HepG2 (cell line): ENCODE data around the gene SLC25A22. TPM values are rescaled to one million over a fixed set of nuclear protein-coding genes. Genes with fewer than 3 reads are reported as not detected.

Source experiments
- ATAC-seq: fragments of 200-7000 bp; cut with Tn5 transposase; 3 replicates; pipeline ENCODE4 v1.9.1; 2020; ENCODE audit warnings: mild to moderate bottlenecking, moderate library complexity
- BruUV-seq: library from RNA; stranded (reverse); fragments of 400-500 nt; replicated peaks from 2 replicates; lab custom pipeline; 2021; lab: Mats Ljungman, UMichigan
- CTCF ChIA-PET: fragments of 300-600 bp; formaldehyde crosslinking; extraction: SDS; loops from one replicate; lab custom pipeline; 2021; ENCODE audit warnings: low total read pairs, inconsistent platforms, low intra/inter-chr PET ratio; lab: Yijun Ruan, JAX
- POLR2A ChIA-PET: fragments of 350-600 bp; sonication (Branson Sonifier 250); formaldehyde crosslinking; loops from one replicate; lab custom pipeline; 2020; ENCODE audit warnings: antibody characterized with exemption, inconsistent platforms; lab: Yijun Ruan, JAX
- DNase-seq: peaks from one replicate; pipeline ENCODE4 v3.0.0-alpha.2; 2015; ENCODE audit warnings: low spot score
- FAIRE-seq: peaks from 3 replicates; lab custom pipeline; 2011; peaks lifted over from hg19 to GRCh38; lab: Jason Lieb, UNC
- H2AFZ ChIP-seq: one replicate; pipeline ENCODE4 v1.6.1; 2011; ENCODE audit warnings: low read length, inconsistent platforms
- H3K27ac ChIP-seq: fragments of 300-600 bp; 3 replicates; pipeline ENCODE4 v1.8.0; 2011; ENCODE audit warnings: mixed run types, mild to moderate bottlenecking, mixed read lengths, low read length, inconsistent platforms; ENCODE audit not compliant: insufficient read depth; ENCODE audit errors: extremely low read length
- H3K27me3 ChIP-seq, 2 experiments: fragments of 200-600 bp in 1 of 2; 2 replicates in 1 of 2; 3 replicates in 1 of 2; pipeline versions ENCODE4 v1.6.0 to v1.8.0; 2011; ENCODE audit warnings: low read length in 2 of 2, mild to moderate bottlenecking in 2 of 2, moderate library complexity in 2 of 2, inconsistent platforms in 1 of 2; ENCODE audit not compliant: insufficient read depth in 2 of 2, control insufficient read depth in 1 of 2
- H3K36me3 ChIP-seq, 2 experiments: fragments of 200-600 bp in 1 of 2; replicated peaks in 1 of 2; 2 replicates in 1 of 2; 3 replicates in 1 of 2; pipeline versions ENCODE4 v1.5.1 to v1.8.0; 2011; ENCODE audit warnings: low read length in 2 of 2, inconsistent platforms in 1 of 2; ENCODE audit not compliant: insufficient read depth in 2 of 2, control insufficient read depth in 1 of 2
- H3K4me1 ChIP-seq: 2 replicates; pipeline ENCODE4 v1.5.1; 2012; ENCODE audit warnings: low read length, inconsistent platforms; ENCODE audit not compliant: insufficient read depth
- H3K4me2 ChIP-seq: 2 replicates; pipeline ENCODE4 v1.6.0; 2011; ENCODE audit warnings: low read depth, low read length, inconsistent platforms
- H3K4me3 ChIP-seq, 3 experiments: fragments of 200-600 bp in 1 of 3; sonication (generic), shearing (Covaris generic) in 1 of 3; replicated peaks in 1 of 3; 2 replicates each; pipeline ENCODE4 v1.5.1; 2011 to 2016; ENCODE audit warnings: low read length in 3 of 3, inconsistent platforms in 2 of 3, low read depth in 2 of 3, mild to moderate bottlenecking in 2 of 3, control low read depth in 1 of 3, mixed read lengths in 1 of 3; ENCODE audit not compliant: insufficient read depth in 1 of 3
- H3K79me2 ChIP-seq: one replicate; pipeline ENCODE4 v1.6.1; 2011; ENCODE audit warnings: low read length, inconsistent platforms; ENCODE audit not compliant: insufficient read depth
- H3K9ac ChIP-seq: 2 replicates; pipeline ENCODE4 v1.6.0; 2011; ENCODE audit warnings: mild to moderate bottlenecking, low read depth, low read length, inconsistent platforms; ENCODE audit not compliant: insufficient read depth
- H3K9me3 ChIP-seq: 2 replicates; pipeline ENCODE4 v1.5.1; 2012; ENCODE audit warnings: mild to moderate bottlenecking, low read length
- H4K20me1 ChIP-seq: 2 replicates; pipeline ENCODE4 v1.6.0; 2011; ENCODE audit warnings: inconsistent platforms, mild to moderate bottlenecking, low read length, moderate library complexity; ENCODE audit not compliant: insufficient read depth
- AGO2 ChIP-seq: fragments of 200-400 bp; formaldehyde crosslinking; optimal IDR thresholded peaks from 2 replicates; pipeline ENCODE3; 2017; ENCODE audit warnings: mild to moderate bottlenecking, low read depth, low read length, moderate library complexity
- ASH2L ChIP-seq: fragments of 300-600, 200-600 bp; sonication (generic); IDR thresholded peaks from 2 replicates; pipeline ENCODE4 v1.7.0; 2017; ENCODE audit warnings: low read depth, mild to moderate bottlenecking, moderate library complexity, mixed read lengths, low read length; ENCODE audit not compliant: insufficient read length
- CBX1 ChIP-seq: IDR thresholded peaks from one replicate; pipeline ENCODE4 v1.6.1; 2016; ENCODE audit warnings: antibody characterized with exemption, low read depth
- CTCF ChIP-seq: sonication (generic); formaldehyde crosslinking; IDR thresholded peaks from 2 replicates; pipeline ENCODE4 v1.5.0; 2020; ENCODE audit warnings: mild to moderate bottlenecking, missing genetic modification reagents, moderate library complexity
- ELF4 ChIP-seq: sonication (generic); formaldehyde crosslinking; IDR thresholded peaks from 2 replicates; pipeline ENCODE4 v1.5.0; 2020; ENCODE audit warnings: missing genetic modification reagents, mild to moderate bottlenecking, moderate library complexity, borderline replicate concordance
- HNRNPL ChIP-seq: fragments of 200-400 bp; formaldehyde crosslinking; IDR thresholded peaks from 2 replicates; pipeline ENCODE4 v1.6.1; 2017; ENCODE audit warnings: mild to moderate bottlenecking, low read depth, low read length
- JARID2 ChIP-seq: sonication (generic); formaldehyde crosslinking; IDR thresholded peaks from 2 replicates; pipeline ENCODE4 v1.8.1; 2023; ENCODE audit warnings: missing genetic modification reagents, inconsistent platforms; ENCODE audit not compliant: insufficient replicate concordance
- MAFG ChIP-seq: sonication (generic); formaldehyde crosslinking; IDR thresholded peaks from 2 replicates; pipeline ENCODE4 v1.5.1; 2020; ENCODE audit warnings: mild to moderate bottlenecking, missing genetic modification reagents
- MAX ChIP-seq: IDR thresholded peaks from 2 replicates; pipeline ENCODE4 v1.6.1; 2012; ENCODE audit warnings: inconsistent platforms
- MYC ChIP-seq: sonication (generic); formaldehyde crosslinking; IDR thresholded peaks from 2 replicates; pipeline ENCODE4 v1.9.0; 2021; ENCODE audit warnings: missing genetic modification reagents, borderline replicate concordance
- RFX5 ChIP-seq: IDR thresholded peaks from 2 replicates; pipeline ENCODE4 v1.6.1; 2011; ENCODE audit warnings: low read depth, low read length, improper control_type of control experiment
- SSRP1 ChIP-seq: IDR thresholded peaks from 2 replicates; pipeline ENCODE4 v1.6.1; 2016; ENCODE audit warnings: control low read depth
- STAG1 ChIP-seq: sonication (generic); formaldehyde crosslinking; IDR thresholded peaks from 2 replicates; pipeline ENCODE4 v1.4.0; 2020; ENCODE audit warnings: missing genetic modification reagents
- ZNF501 ChIP-seq: sonication (generic); formaldehyde crosslinking; IDR thresholded peaks from 2 replicates; pipeline ENCODE4 v1.5.1; 2020; ENCODE audit warnings: mild to moderate bottlenecking, moderate library complexity, missing genetic modification reagents
- ZNF687 ChIP-seq: sonication (generic); formaldehyde crosslinking; IDR thresholded peaks from 2 replicates; pipeline ENCODE4 v1.5.1; 2020; ENCODE audit warnings: mild to moderate bottlenecking, missing genetic modification reagents, moderate library complexity
- ZNF768 ChIP-seq: sonication (generic); formaldehyde crosslinking; IDR thresholded peaks from 2 replicates; pipeline ENCODE4 v1.4.0; 2020; ENCODE audit warnings: missing genetic modification reagents
- WGBS: methylation state at CpG from one replicate; pipeline ENCODE4 v1.1.6; 2017; ENCODE audit warnings: low lambda C conversion rate; 5-methylcytosine and 5-hydroxymethylcytosine counted together
- in situ Hi-C: cut with HindIII; loops from 2 replicates; pipeline ENCODE4 v1.10.0; 2017; ENCODE audit warnings: low pct_unique_long_range_greater_than_20kb; ENCODE audit not compliant: extremely low pct_ligation_motif_present
- intact Hi-C: fragments of 100-400 bp; cut with micrococcal nuclease; formaldehyde crosslinking; loops from one replicate; pipeline ENCODE4 v1.10.0; 2022; ENCODE audit not compliant: unreplicated experiment
- polyA plus RNA-seq, 8 experiments: library from polyadenylated mRNA; depleted of rRNA in 3 of 8; stranded (reverse) in 7 of 8; unstranded in 1 of 8; fragments of >200 nt; fragmentation: Illumina TruSeq in 4 of 8; extraction: Trizol in 4 of 8; gene quantifications; 2 replicates each; pipeline versions ENCODE4 v1.2.1 to v1.2.3, GENCODE V29; 2011 to 2016; ENCODE audit warnings: low read depth in 4 of 8, missing spikeins in 1 of 8, mixed read lengths in 1 of 8; ENCODE audit not compliant: insufficient read depth in 1 of 8
- total RNA-seq, 5 experiments: library from RNA; depleted of rRNA; stranded (reverse); fragments of >200 nt; fragmentation: Illumina TruSeq; extraction: Trizol; gene quantifications; 2 replicates each; pipeline ENCODE4 v1.2.3, GENCODE V29; 2016; ENCODE audit warnings: low read depth in 1 of 5

Gene SLC25A22
- total and polyA plus RNA-seq, 2 of the 13 experiments (the other 11 are each of a cell fraction or from before 2014, with no cell fraction given) = 12.4 to 19.2 TPM

- H4K20me1 ChIP-seq = peaks cover 9% of the 10 kb centered on the region; the same call in 1 of the 2 replicates
- H3K27ac ChIP-seq = no peak overlapping the region
- 85% methylated on average over 5 of the region's 10 CpGs for WGBS
- H3K4me3 ChIP-seq = no peak overlapping the region
- no peak overlapping the region for H2AFZ ChIP-seq
- in situ Hi-C loops (no loop called here), intact Hi-C loops (loop anchor here (2.0 kb wide), 1 partner anchor 34 kb away; no protein-coding TSS in a partner anchor)
- H3K4me1 ChIP-seq = no peaks in the 10 kb centered on the region
- no peak overlapping the region for H3K4me2 ChIP-seq
- DNase-seq (no peak), ATAC-seq (peak; percentile 32), FAIRE-seq (no peak)
- H3K36me3 ChIP-seq = peaks cover 21 to 69% of the 10 kb centered on the region in 2 experiments
- CTCF ChIA-PET = no interaction called here
- no peaks in the 10 kb centered on the region for H3K9me3 ChIP-seq
- POLR2A ChIA-PET = no interaction called here
- H3K27me3 ChIP-seq = no peaks in the 10 kb centered on the region
- H3K79me2 ChIP-seq = no peaks in the 10 kb centered on the region
- BruUV-seq = no TSS peak
- no peak overlapping the region for H3K9ac ChIP-seq
- no peak for TF ChIP-seq MAFG
- no peak for TF ChIP-seq CBX1
- peak; percentile 18; the same call in 1 of the 2 replicates for TF ChIP-seq ZNF768 (CRISPR knock-in tag)
- TF ChIP-seq MYC (CRISPR knock-in tag) = peak; percentile 16; the same call in 1 of the 2 replicates
- no peak for TF ChIP-seq JARID2 (CRISPR knock-in tag)
- peak; percentile 36 for TF ChIP-seq CTCF (CRISPR knock-in tag)
- TF ChIP-seq ZNF501 = no peak
- no peak for TF ChIP-seq ELF4
- TF ChIP-seq SSRP1 (CRISPR knock-in tag) = peak; percentile 48; the same call in 1 of the 2 replicates
- peak; percentile 20; the same call in 1 of the 2 replicates for TF ChIP-seq STAG1 (CRISPR knock-in tag)
- TF ChIP-seq MAX = peak; percentile 22; the same call in 1 of the 2 replicates
- no peak for TF ChIP-seq ASH2L
- peak; percentile 17; the same call in 1 of the 2 replicates for TF ChIP-seq ZNF687 (CRISPR knock-in tag)
- peak; percentile 64 for TF ChIP-seq AGO2
- 0 out of 2 replicates have a peak, but pooled peaks have one; percentile 50 for TF ChIP-seq HNRNPL
- TF ChIP-seq RFX5 = no peak
Measured at GRCh38 chr11:762421-763072, 35.5 kb downstream of the SLC25A22 start.
